Measurements from ENCODE around the gene C1orf146. TPM values are rescaled to one million over a fixed set of nuclear protein-coding genes. Genes with fewer than 3 reads are reported as not detected.
A peak's percentile ranks its signal among the peaks of the same experiment; 100 is the strongest.

Gene C1orf146
- not detected in 2 replicates for total RNA-seq (2012; rRNA removed)
- not detected in 2 replicates for polyA plus RNA-seq (2012; rRNA removed)
- not detected in 2 replicates for polyA plus RNA-seq (2012; cell fraction: cytosol; rRNA removed)
- polyA plus RNA-seq (2012; cell fraction: nucleus; rRNA removed; ENCODE audit: low replicate concordance) = not detected in 2 replicates
- percentile 11 among the genes with signal in this experiment for Bru-seq, nascent RNA
- BruChase-seq, experiment 1, labeled RNA remaining after a 6-hour chase = percentile 13 among the genes with signal in this experiment
- BruChase-seq, experiment 2, labeled RNA remaining after a 2-hour chase = percentile 8 among the genes with signal in this experiment
- long read RNA-seq = 0 reads

GRCh38 chr1:92217721-92218120 lies at the start of gene C1orf146:
C1orf146 (plus strand) TSS chr1:92217915; CDS start chr1:92231421, 13,506 bp downstream.
- Histone ChIP-seq H3K18ac (ENCODE audit: low read depth, low read length) (no peak within 1 kb of the TSS), H3K9me3 (ENCODE audit: control insufficient read depth, insufficient read depth, low read length) (no peaks in the 10 kb centered on the region), H3K4ac (ENCODE audit: low read depth, low read length) (no peak within 1 kb of the TSS), H2BK20ac (ENCODE audit: low read depth, low read length) (no peak within 1 kb of the TSS), H4K8ac (ENCODE audit: low read depth in 2 of 2, low read length in 2 of 2) (no peak within 1 kb of the TSS), H3K9ac (ENCODE audit: low read depth, low read length) (no peak within 1 kb of the TSS), H4K20me1 (ENCODE audit: insufficient read depth, low read length) (no peaks in the 10 kb centered on the region), H2BK5ac (ENCODE audit: low read depth, low read length, poor library complexity, severe bottlenecking) (no peak within 1 kb of the TSS), H4K91ac (ENCODE audit: insufficient read depth, low read depth, low read length) (no peak within 1 kb of the TSS), H2BK120ac (ENCODE audit: low read depth, low read length) (no peak within 1 kb of the TSS), H4K5ac (ENCODE audit: low read depth, low read length) (no peak within 1 kb of the TSS), H3K36me3 (ENCODE audit: control insufficient read depth, insufficient read depth, low read length) (no peaks in the 10 kb centered on the region), H3K4me1 (ENCODE audit: control insufficient read depth, insufficient read depth, low read length) (no peaks in the 10 kb centered on the region), H3K79me1 (ENCODE audit: low read depth in 1 of 2, low read length in 2 of 2) (no peaks in the 10 kb centered on the region), H3K23ac (ENCODE audit: low read depth, low read length) (no peak within 1 kb of the TSS), H3K4me2 (ENCODE audit: low read depth, low read length) (no peak within 1 kb of the TSS), H3K14ac (replicated peaks; ENCODE audit: low read depth, low read length) (no peak within 1 kb of the TSS), H2BK15ac (ENCODE audit: low read depth, low read length) (no peak within 1 kb of the TSS), H3K9me1 (ENCODE audit: insufficient read depth, low read length) (no peaks in the 10 kb centered on the region), H2AK9ac (replicated peaks; ENCODE audit: low read depth, low read length, poor library complexity) (no peak within 1 kb of the TSS), H2AK5ac (ENCODE audit: low read depth, low read length) (no peak within 1 kb of the TSS), H3K4me3 (ENCODE audit: insufficient read depth, low read depth, low read length) (no peak within 1 kb of the TSS), H3K27me3 (ENCODE audit: control insufficient read depth, insufficient read depth, low read length) (no peaks in the 10 kb centered on the region), H3K27ac (ENCODE audit: insufficient read depth, low read length) (no peak within 1 kb of the TSS), H3K56ac (ENCODE audit: extremely low read depth, insufficient read depth, low read length) (no peak within 1 kb of the TSS), H2AFZ (replicated peaks; ENCODE audit: low read length, poor library complexity) (peak within 1 kb of the TSS; percentile 43)
- ChIA-PET POLR2A (ENCODE audit: unreplicated experiment) (no interaction called here), CTCF (no interaction called here)
- TF ChIP-seq CHD1 (IDR thresholded peaks at IDR 0.05; ENCODE audit: low read depth, low read length) (no peak), BHLHE40 (IDR thresholded peaks at IDR 0.05; ENCODE audit: low read depth, low read length) (no peak), CTCF (conservative IDR thresholded peaks at IDR 0.05; ENCODE audit: low read depth, low read length) (no peak), POLR2A (IDR thresholded peaks at IDR 0.05; ENCODE audit: low read depth, low read length) (no peak), MAFK (IDR thresholded peaks at IDR 0.05; ENCODE audit: low read depth, low read length) (no peak), RFX5 (IDR thresholded peaks at IDR 0.05; ENCODE audit: low read depth, low read length) (no peak), CEBPB (IDR thresholded peaks at IDR 0.05; ENCODE audit: low read depth, low read length) (no peak), SMC3 (IDR thresholded peaks at IDR 0.05; ENCODE audit: low read depth, low read length) (no peak), RAD21 (IDR thresholded peaks at IDR 0.05; ENCODE audit: low read length) (no peak), RCOR1 (IDR thresholded peaks at IDR 0.05; ENCODE audit: insufficient replicate concordance, low read length) (no peak), MAZ (IDR thresholded peaks at IDR 0.05; ENCODE audit: borderline replicate concordance, low read depth, low read length) (no peak), ELK1 (IDR thresholded peaks at IDR 0.05; ENCODE audit: borderline replicate concordance, low read depth, low read length) (no peak), MXI1 (IDR thresholded peaks at IDR 0.05; ENCODE audit: borderline replicate concordance, low read depth, low read length) (no peak), FOS (IDR thresholded peaks at IDR 0.05; ENCODE audit: low read depth, low read length) (no peak), USF2 (IDR thresholded peaks at IDR 0.05; ENCODE audit: low read depth, low read length) (no peak), NFE2L2 (IDR thresholded peaks at IDR 0.05; ENCODE audit: low read depth, low read length) (no peak)
- BruUV-seq (replicated peaks) = no TSS peak
- dilution Hi-C loops (cut with HindIII; ENCODE audit: low sequenced_read_pairs, unreplicated experiment) (no loop called here), in situ Hi-C loops (cut with MboI; ENCODE audit: low sequenced_read_pairs) (no loop called here), intact Hi-C loops (cut with micrococcal nuclease) (no loop called here)
- WGBS, 2 experiments (ENCODE audit: extremely low coverage in 2 of 2, insufficient read length in 1 of 2) = 96% methylated on average over 9 of the region's 27 CpGs; no CpG with 5 or more reads in 1 of the 2 experiments
- DNase-seq (no peak), ATAC-seq (ENCODE audit: low read depth) (no peak)
